D721Med (cell line): ENCODE results near the gene DDX1.

Experiments used
- DNase-seq: peaks from one replicate; pipeline ENCODE4 v3.0.0; 2011; ENCODE audit warnings: low spot score; ENCODE audit not compliant: insufficient read length
- FAIRE-seq: peaks from 2 replicates; lab custom pipeline; 2011; peaks lifted over from hg19 to GRCh38; lab: Jason Lieb, UNC
- CTCF ChIP-seq: IDR thresholded peaks from 2 replicates; pipeline ENCODE4 v1.5.1; 2012; ENCODE audit warnings: mild to moderate bottlenecking, control low read depth; ENCODE audit not compliant: insufficient read depth; ENCODE audit errors: missing control alignments

The DDX1 gene

GRCh38 chr2:15639323-15640251, 47.9 kb downstream of the DDX1 start:
- FAIRE-seq, result no peak
- DNase-seq, result no peak
- TF ChIP-seq CTCF, result no peak

GRCh38 chr2:15640261-15640711, 48.6 kb downstream of the DDX1 start:
- DNase-seq, result no peak
- FAIRE-seq, result no peak
- no peak for TF ChIP-seq CTCF

- no peak for TF ChIP-seq CTCF
- DNase-seq (no peak), FAIRE-seq (no peak)
These were observed 49.1 kb downstream of the DDX1 start for GRCh38 chr2:15640784-15641183.

- FAIRE-seq (no peak), DNase-seq (no peak)
- no peak for TF ChIP-seq CTCF
These were observed 49.9 kb downstream of the DDX1 start for GRCh38 chr2:15641530-15641982.

GRCh38 chr2:15642011-15642814, 50.5 kb downstream of the DDX1 start:
- DNase-seq, result no peak
- TF ChIP-seq CTCF, result no peak
- FAIRE-seq, result no peak

- FAIRE-seq (no peak), DNase-seq (no peak)
- no peak for TF ChIP-seq CTCF
These were observed 51.3 kb downstream of the DDX1 start for GRCh38 chr2:15642815-15643500.
